ENCODE results near the gene ANGPT4.

- TF ChIP-seq EZH2 (IDR thresholded peaks at IDR 0.05) (no peak), POLR2AphosphoS5 (IDR thresholded peaks at IDR 0.05; ENCODE audit: borderline replicate concordance, low read depth, low read length) (no peak)
These were observed 77.1 kb downstream of the ANGPT4 start for GRCh38 chr20:839015-839414.

All from SK-N-MC (cell line).